A673 (cell line): ENCODE results near the gene AARSD1. TPM values are rescaled to one million over a fixed set of nuclear protein-coding genes. Genes with fewer than 3 reads are reported as not detected.
A peak's percentile ranks its signal among the peaks of the same experiment; 100 is the strongest.
"Not testable (repeated sequence)": the region's sequence is repeated elsewhere in the genome, so short reads cannot be mapped to it uniquely, and the experiment has no call there.

ENCODE experiments used
- BruUV-seq: library from RNA; stranded (reverse); fragments of 400-500 nt; replicated peaks from 2 replicates; lab custom pipeline; 2021; lab: Mats Ljungman, UMichigan
- CTCF ChIA-PET: fragments of 300-600 bp; sonication (Branson Sonifier 250); formaldehyde crosslinking; loops from one replicate; lab custom pipeline; 2022; ENCODE audit warnings: antibody characterized with exemption; lab: Charles Lee
- POLR2A ChIA-PET: fragments of 300-600 bp; sonication (Branson Sonifier 250); formaldehyde crosslinking; loops from one replicate; lab custom pipeline; 2022; ENCODE audit warnings: antibody characterized with exemption; ENCODE audit not compliant: low non-redundant PET; lab: Charles Lee
- DNase-seq: peaks from one replicate; pipeline ENCODE4 v3.0.0-alpha.2; 2015; ENCODE audit warnings: low spot score
- H3K27ac ChIP-seq: fragments of 200-600 bp; sonication (generic); 2 replicates; pipeline ENCODE4 v1.5.1; 2016; ENCODE audit warnings: mixed run types, low read depth, mild to moderate bottlenecking, mixed read lengths, antibody characterized with exemption, low read length; ENCODE audit not compliant: poor library complexity, severe bottlenecking
- H3K27me3 ChIP-seq: fragments of 200-600 bp; sonication (generic); replicated peaks from 2 replicates; pipeline ENCODE4 v1.6.1; 2017; ENCODE audit warnings: mixed run types, low read depth, mild to moderate bottlenecking, mixed read lengths, antibody characterized with exemption, low read length; ENCODE audit not compliant: insufficient read depth, poor library complexity
- H3K36me3 ChIP-seq: fragments of 200-600 bp; sonication (generic); 2 replicates; pipeline ENCODE4 v1.6.1; 2016; ENCODE audit warnings: mixed run types, mild to moderate bottlenecking, mixed read lengths, antibody characterized with exemption, low read length; ENCODE audit not compliant: insufficient read depth, poor library complexity, severe bottlenecking
- H3K4me1 ChIP-seq: fragments of 200-600 bp; sonication (generic); 2 replicates; pipeline ENCODE4 v1.6.1; 2017; ENCODE audit warnings: mixed run types, mild to moderate bottlenecking, mixed read lengths, antibody characterized with exemption, low read length; ENCODE audit not compliant: insufficient read depth, poor library complexity, severe bottlenecking
- H3K4me3 ChIP-seq: fragments of 200-600 bp; sonication (generic); 2 replicates; pipeline ENCODE4 v1.5.1; 2016; ENCODE audit warnings: low read depth, mixed run types, mild to moderate bottlenecking, mixed read lengths, low read length; ENCODE audit not compliant: poor library complexity, severe bottlenecking
- H3K9me3 ChIP-seq: fragments of 200-600 bp; sonication (generic); 2 replicates; pipeline ENCODE4 v1.6.1; 2016; ENCODE audit warnings: mixed run types, low read depth, mild to moderate bottlenecking, mixed read lengths, antibody characterized with exemption, low read length; ENCODE audit not compliant: poor library complexity, severe bottlenecking
- CTCF ChIP-seq: fragments of 300-800, 200-600 bp; sonication (generic); conservative IDR thresholded peaks from 2 replicates; pipeline ENCODE4 v1.5.1; 2017; ENCODE audit warnings: low read depth, mild to moderate bottlenecking, antibody characterized with exemption, low read length, moderate library complexity, mixed read lengths
- EZH2 ChIP-seq: fragments of 200-600 bp; sonication (generic); IDR thresholded peaks from 2 replicates; pipeline ENCODE4 v1.6.1; 2017; ENCODE audit warnings: borderline replicate concordance, low read depth, mild to moderate bottlenecking, mixed read lengths, antibody characterized with exemption, low read length; ENCODE audit not compliant: poor library complexity, severe bottlenecking
- intact Hi-C: fragments of 100-400 bp; cut with micrococcal nuclease; formaldehyde crosslinking; loops from one replicate; pipeline ENCODE4 v1.10.0; 2022; ENCODE audit not compliant: unreplicated experiment
- total RNA-seq: library from RNA; stranded (reverse); gene quantifications from 2 replicates; pipeline ENCODE4 v1.2.3, GENCODE V29; 2021

The AARSD1 gene
- total RNA-seq, 1 experiment from 2014 or later: 32.9 TPM

- no peak for DNase-seq
- BruUV-seq: no TSS peak
- no peaks in the 10 kb centered on the region for H3K9me3 ChIP-seq
- peak overlapping the region; percentile 68 for H3K27ac ChIP-seq
- POLR2A ChIA-PET: no interaction called here
- H3K36me3 ChIP-seq: no peaks in the 10 kb centered on the region
- TF ChIP-seq CTCF (no peak), EZH2 (no peak)
- intact Hi-C loops: no loop called here
- H3K4me1 ChIP-seq: no peaks in the 10 kb centered on the region
- no peaks in the 10 kb centered on the region for H3K27me3 ChIP-seq
- H3K4me3 ChIP-seq: peak overlapping the region; percentile 81
- CTCF ChIA-PET: no interaction called here
Observed at GRCh38 chr17:42980766-42981397, 16.6 kb upstream of the AARSD1 start.

- H3K9me3 ChIP-seq: no peaks in the 10 kb centered on the region
- H3K27me3 ChIP-seq: no peaks in the 10 kb centered on the region
- CTCF ChIA-PET: no interaction called here
- no peaks in the 10 kb centered on the region for H3K4me1 ChIP-seq
- POLR2A ChIA-PET: no interaction called here
- intact Hi-C loops: no loop called here
- peak within 1 kb of the TSS; percentile 81 for H3K4me3 ChIP-seq
- no TSS peak for BruUV-seq
- peak; percentile 89 for DNase-seq
- H3K27ac ChIP-seq: peak within 1 kb of the TSS; percentile 68
- TF ChIP-seq EZH2 (no peak), CTCF (no peak)
- H3K36me3 ChIP-seq: no peaks in the 10 kb centered on the region
Observed at GRCh38 chr17:42980274-42980765, 16.1 kb upstream of the AARSD1 start, which contains the start of gene RUNDC1. Gene RUNDC1, plus strand, starts transcription at chr17:42980565. Its CDS starts 12 bp downstream, at chr17:42980577.

- BruUV-seq: no TSS peak
- no peak for TF ChIP-seq EZH2
- no peak for TF ChIP-seq CTCF
- peak; percentile 46 for DNase-seq
Observed at GRCh38 chr17:42979511-42980273, 15.4 kb upstream of the AARSD1 start, which contains the start of gene PTGES3L. Gene PTGES3L, minus strand, starts transcription at chr17:42980080. Its CDS starts 27 bp downstream, at chr17:42980053.

GRCh38 chr17:42975701-42976100 lies 11.4 kb upstream of the AARSD1 start:
- POLR2A ChIA-PET, H3K9me3 ChIP-seq, H3K27ac ChIP-seq, DNase-seq, BruUV-seq, H3K4me1 ChIP-seq, intact Hi-C loops, H3K36me3 ChIP-seq, H3K4me3 ChIP-seq, H3K27me3 ChIP-seq, CTCF ChIA-PET: not testable (repeated sequence)

More at GRCh38 chr17:42979511-42980273, 15.4 kb upstream of the AARSD1 start, which contains the start of gene PTGES3L:
- Histone ChIP-seq H3K27me3 (no peaks in the 10 kb centered on the region), H3K36me3 (no peaks in the 10 kb centered on the region), H3K9me3 (no peaks in the 10 kb centered on the region), H3K4me1 (no peaks in the 10 kb centered on the region), H3K4me3 (peak within 1 kb of the TSS; percentile 81), H3K27ac (peak within 1 kb of the TSS; percentile 68)
- ChIA-PET POLR2A (no interaction called here), CTCF (no interaction called here)
- intact Hi-C loops: no loop called here
